ENCODE measurements around the gene KIR2DL4. TPM values are rescaled to one million over a fixed set of nuclear protein-coding genes. Genes with fewer than 3 reads are reported as not detected.
"Not testable (repeated sequence)": the region's sequence is repeated elsewhere in the genome, so short reads cannot be mapped to it uniquely, and the experiment has no call there.

KIR2DL4 gene
- total and polyA plus RNA-seq, 4 donors, result 0.10 to 0.25 TPM; not detected in 2

DNA sequence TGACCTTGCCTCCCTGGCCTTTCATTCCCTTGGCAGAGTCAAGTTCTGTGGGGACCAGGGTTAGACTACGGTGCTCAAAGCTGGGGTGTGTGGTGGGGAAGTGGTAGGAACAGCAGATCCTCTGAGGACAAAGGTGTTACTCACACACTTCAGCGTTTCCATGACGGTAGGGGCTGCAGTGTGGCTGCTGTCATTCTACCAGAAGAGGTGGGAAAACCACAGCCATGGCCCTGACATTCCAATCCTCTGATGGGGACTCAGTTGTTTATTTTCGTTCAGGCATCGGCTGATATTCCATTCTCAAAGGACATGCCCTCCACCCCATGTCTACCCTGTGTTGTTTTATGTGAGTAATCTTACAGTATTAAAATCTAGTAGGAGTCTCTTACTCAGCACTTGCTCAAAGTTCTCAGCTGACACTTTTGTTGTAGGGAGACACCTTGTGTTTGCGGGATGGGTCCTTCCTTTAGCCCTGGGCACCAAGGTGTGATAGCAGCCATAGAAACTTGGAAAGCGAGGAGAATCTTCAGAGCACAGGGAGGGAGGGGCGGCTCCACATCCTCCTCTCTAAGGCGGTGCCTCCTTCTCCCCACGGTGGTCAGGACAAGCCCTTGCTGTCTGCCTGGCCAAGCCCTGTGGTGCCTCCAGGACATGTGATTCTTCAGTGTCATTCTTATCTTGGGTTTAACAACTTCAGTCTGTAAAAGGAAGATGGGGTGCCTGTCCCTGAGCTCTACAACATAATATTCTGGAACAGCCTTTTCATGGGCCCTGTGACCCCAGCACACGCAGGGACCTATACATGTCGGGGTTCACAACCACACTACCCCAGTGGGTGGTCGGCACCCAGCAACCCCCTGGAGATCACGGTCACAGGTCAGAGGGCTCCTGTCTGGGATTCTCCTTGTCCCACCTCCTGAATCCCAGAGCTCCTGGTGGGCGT is 32.1 kb upstream of the KIR2DL4 start:
- H3K27ac ChIP-seq (ENCODE audit: low read depth in 1 of 2, low read length in 2 of 2); H3K27me3 ChIP-seq (ENCODE audit: control insufficient read depth in 4 of 4, insufficient read depth in 4 of 4, low read length in 3 of 4); H3K9me3 ChIP-seq (ENCODE audit: control insufficient read depth in 4 of 4, low read length in 3 of 4); H3K36me3 ChIP-seq (ENCODE audit: control insufficient read depth in 4 of 4, insufficient read depth in 3 of 4, low read depth in 1 of 4, low read length in 3 of 4); H3K4me1 ChIP-seq (ENCODE audit: control insufficient read depth in 4 of 4, insufficient read depth in 4 of 4, low read length in 3 of 4); H3K4me3 ChIP-seq (ENCODE audit: low read depth in 1 of 3, low read length in 3 of 3); H3K9ac ChIP-seq (ENCODE audit: low read depth in 1 of 2, low read length in 2 of 2); DNase-seq (ENCODE audit: low spot score): not testable (repeated sequence)
- 71% methylated on average over 14 of the region's 15 CpGs for WGBS

GRCh38 chr19:54772666-54773065 is 30.7 kb upstream of the KIR2DL4 start:
- 35% methylated on average over 2 of the region's 2 CpGs for WGBS
- H3K27ac ChIP-seq (ENCODE audit: low read depth in 1 of 2, low read length in 2 of 2); DNase-seq (ENCODE audit: low spot score): not testable (repeated sequence)

DNA sequence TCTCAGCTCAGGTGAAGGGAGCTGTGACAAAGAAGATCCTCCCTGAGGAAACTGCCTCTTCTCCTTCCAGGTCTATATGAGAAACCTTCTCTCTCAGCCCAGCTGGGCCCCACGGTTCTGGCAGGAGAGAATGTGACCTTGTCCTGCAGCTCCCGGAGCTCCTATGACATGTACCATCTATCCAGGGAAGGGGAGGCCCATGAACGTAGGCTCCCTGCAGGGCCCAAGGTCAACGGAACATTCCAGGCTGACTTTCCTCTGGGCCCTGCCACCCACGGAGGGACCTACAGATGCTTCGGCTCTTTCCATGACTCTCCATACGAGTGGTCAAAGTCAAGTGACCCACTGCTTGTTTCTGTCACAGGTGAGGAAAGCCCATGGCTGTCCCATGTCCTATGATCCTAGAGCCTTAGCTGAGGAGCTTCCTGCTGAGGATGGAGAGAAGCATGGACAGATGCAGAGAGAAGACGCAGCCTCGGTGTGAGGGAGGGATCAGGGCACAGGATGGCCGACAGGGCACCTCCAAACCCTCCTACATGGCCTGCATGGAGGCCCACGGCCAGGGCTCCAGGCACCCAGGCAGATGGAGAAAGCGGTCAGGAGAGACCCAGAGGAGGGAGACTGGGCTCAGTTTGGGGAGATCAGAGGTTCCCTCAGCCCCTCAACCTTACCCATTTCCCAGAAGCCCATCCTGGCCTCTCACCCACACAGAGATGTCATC is 28.2 kb upstream of the KIR2DL4 start:
- not testable (repeated sequence) for H3K36me3 ChIP-seq (ENCODE audit: control insufficient read depth in 4 of 4, insufficient read depth in 3 of 4, low read depth in 1 of 4, low read length in 3 of 4); H3K27me3 ChIP-seq (ENCODE audit: control insufficient read depth in 4 of 4, insufficient read depth in 4 of 4, low read length in 3 of 4); H3K9ac ChIP-seq (ENCODE audit: low read depth in 1 of 2, low read length in 2 of 2); DNase-seq (ENCODE audit: low spot score); H3K27ac ChIP-seq (ENCODE audit: low read depth in 1 of 2, low read length in 2 of 2); H3K9me3 ChIP-seq (ENCODE audit: control insufficient read depth in 4 of 4, low read length in 3 of 4); H3K4me1 ChIP-seq (ENCODE audit: control insufficient read depth in 4 of 4, insufficient read depth in 4 of 4, low read length in 3 of 4); H3K4me3 ChIP-seq (ENCODE audit: low read depth in 1 of 3, low read length in 3 of 3)
- WGBS, result 68% methylated on average over 12 of the region's 12 CpGs

More at GRCh38 chr19:54772666-54773065, 30.7 kb upstream of the KIR2DL4 start:
- not testable (repeated sequence) for H3K36me3 ChIP-seq (ENCODE audit: control insufficient read depth in 4 of 4, insufficient read depth in 3 of 4, low read depth in 1 of 4, low read length in 3 of 4); H3K4me1 ChIP-seq (ENCODE audit: control insufficient read depth in 4 of 4, insufficient read depth in 4 of 4, low read length in 3 of 4); H3K9ac ChIP-seq (ENCODE audit: low read depth in 1 of 2, low read length in 2 of 2); H3K9me3 ChIP-seq (ENCODE audit: control insufficient read depth in 4 of 4, low read length in 3 of 4); H3K27me3 ChIP-seq (ENCODE audit: control insufficient read depth in 4 of 4, insufficient read depth in 4 of 4, low read length in 3 of 4); H3K4me3 ChIP-seq (ENCODE audit: low read depth in 1 of 3, low read length in 3 of 3)

DNA sequence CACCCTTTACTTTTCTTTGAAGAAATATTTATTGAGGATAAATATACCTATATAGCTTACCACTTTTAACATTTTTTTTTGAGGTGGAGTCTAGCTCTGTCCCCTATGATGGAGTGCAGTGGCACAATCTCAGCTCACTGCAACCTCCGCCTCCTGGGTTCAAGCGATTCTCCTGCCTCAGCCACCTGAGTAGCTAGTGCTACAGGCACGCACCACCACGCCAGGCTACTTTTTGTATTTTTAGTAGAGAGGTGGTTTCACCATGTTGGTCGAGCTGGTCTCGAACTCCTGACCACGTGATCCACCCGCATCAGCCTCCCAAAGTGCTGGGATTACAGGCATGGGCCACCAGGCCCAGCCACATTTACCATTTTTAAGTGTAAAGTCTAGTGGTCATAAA is 27.6 kb upstream of the KIR2DL4 start:
- not testable (repeated sequence) for H3K9ac ChIP-seq (ENCODE audit: low read depth in 1 of 2, low read length in 2 of 2); H3K9me3 ChIP-seq (ENCODE audit: control insufficient read depth in 4 of 4, low read length in 3 of 4); H3K27ac ChIP-seq (ENCODE audit: low read depth in 1 of 2, low read length in 2 of 2); DNase-seq (ENCODE audit: low spot score); H3K4me3 ChIP-seq (ENCODE audit: low read depth in 1 of 3, low read length in 3 of 3); H3K27me3 ChIP-seq (ENCODE audit: control insufficient read depth in 4 of 4, insufficient read depth in 4 of 4, low read length in 3 of 4); H3K4me1 ChIP-seq (ENCODE audit: control insufficient read depth in 4 of 4, insufficient read depth in 4 of 4, low read length in 3 of 4); H3K36me3 ChIP-seq (ENCODE audit: control insufficient read depth in 4 of 4, insufficient read depth in 3 of 4, low read depth in 1 of 4, low read length in 3 of 4)
- 68% methylated on average over 8 of the region's 8 CpGs for WGBS

GRCh38 chr19:54777851-54778250 is 25.6 kb upstream of the KIR2DL4 start:
- H3K27me3 ChIP-seq (ENCODE audit: control insufficient read depth in 4 of 4, insufficient read depth in 4 of 4, low read length in 3 of 4); H3K27ac ChIP-seq (ENCODE audit: low read depth in 1 of 2, low read length in 2 of 2); H3K9ac ChIP-seq (ENCODE audit: low read depth in 1 of 2, low read length in 2 of 2); H3K4me3 ChIP-seq (ENCODE audit: low read depth in 1 of 3, low read length in 3 of 3); H3K36me3 ChIP-seq (ENCODE audit: control insufficient read depth in 4 of 4, insufficient read depth in 3 of 4, low read depth in 1 of 4, low read length in 3 of 4); H3K4me1 ChIP-seq (ENCODE audit: control insufficient read depth in 4 of 4, insufficient read depth in 4 of 4, low read length in 3 of 4); H3K9me3 ChIP-seq (ENCODE audit: control insufficient read depth in 4 of 4, low read length in 3 of 4); DNase-seq (ENCODE audit: low spot score): not testable (repeated sequence)
- 46% methylated on average over 4 of the region's 4 CpGs for WGBS

GRCh38 chr19:54778896-54779295 is 24.5 kb upstream of the KIR2DL4 start:
- not testable (repeated sequence) for H3K9me3 ChIP-seq (ENCODE audit: control insufficient read depth in 4 of 4, low read length in 3 of 4); H3K4me3 ChIP-seq (ENCODE audit: low read depth in 1 of 3, low read length in 3 of 3); DNase-seq (ENCODE audit: low spot score); H3K27ac ChIP-seq (ENCODE audit: low read depth in 1 of 2, low read length in 2 of 2); H3K36me3 ChIP-seq (ENCODE audit: control insufficient read depth in 4 of 4, insufficient read depth in 3 of 4, low read depth in 1 of 4, low read length in 3 of 4); H3K27me3 ChIP-seq (ENCODE audit: control insufficient read depth in 4 of 4, insufficient read depth in 4 of 4, low read length in 3 of 4); H3K4me1 ChIP-seq (ENCODE audit: control insufficient read depth in 4 of 4, insufficient read depth in 4 of 4, low read length in 3 of 4); H3K9ac ChIP-seq (ENCODE audit: low read depth in 1 of 2, low read length in 2 of 2)
- WGBS, result 50% methylated on average over 7 of the region's 7 CpGs

DNA sequence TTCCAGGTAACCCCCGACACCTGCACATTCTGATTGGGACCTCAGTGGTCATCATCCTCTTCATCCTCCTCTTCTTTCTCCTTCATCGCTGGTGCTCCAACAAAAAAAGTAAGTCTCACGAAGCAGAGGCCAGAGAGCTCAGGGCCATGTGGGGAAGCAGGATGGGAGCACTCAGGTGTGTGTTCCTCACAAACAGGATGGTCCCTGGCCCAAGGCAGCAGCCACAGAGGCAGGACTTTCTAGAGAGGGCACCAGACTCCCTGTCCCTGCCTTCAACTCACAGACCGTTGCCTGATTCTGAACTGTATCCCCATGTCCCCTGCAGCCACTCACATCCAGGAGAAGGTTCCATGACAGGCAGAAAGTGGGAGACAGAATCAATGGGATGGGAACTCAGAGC is 20.5 kb upstream of the KIR2DL4 start:
- 63% methylated on average over 4 of the region's 4 CpGs for WGBS
- H3K4me3 ChIP-seq (ENCODE audit: low read depth in 1 of 3, low read length in 3 of 3); H3K9ac ChIP-seq (ENCODE audit: low read depth in 1 of 2, low read length in 2 of 2); H3K4me1 ChIP-seq (ENCODE audit: control insufficient read depth in 4 of 4, insufficient read depth in 4 of 4, low read length in 3 of 4); H3K9me3 ChIP-seq (ENCODE audit: control insufficient read depth in 4 of 4, low read length in 3 of 4); H3K27me3 ChIP-seq (ENCODE audit: control insufficient read depth in 4 of 4, insufficient read depth in 4 of 4, low read length in 3 of 4); H3K36me3 ChIP-seq (ENCODE audit: control insufficient read depth in 4 of 4, insufficient read depth in 3 of 4, low read depth in 1 of 4, low read length in 3 of 4); H3K27ac ChIP-seq (ENCODE audit: low read depth in 1 of 2, low read length in 2 of 2); DNase-seq (ENCODE audit: low spot score): not testable (repeated sequence)

- 85% methylated on average over 24 of the region's 24 CpGs for WGBS
- not testable (repeated sequence) for H3K9ac ChIP-seq (ENCODE audit: low read depth in 1 of 2, low read length in 2 of 2); DNase-seq (ENCODE audit: low spot score); H3K27ac ChIP-seq (ENCODE audit: low read depth in 1 of 2, low read length in 2 of 2); H3K36me3 ChIP-seq (ENCODE audit: control insufficient read depth in 4 of 4, insufficient read depth in 3 of 4, low read depth in 1 of 4, low read length in 3 of 4); H3K4me1 ChIP-seq (ENCODE audit: control insufficient read depth in 4 of 4, insufficient read depth in 4 of 4, low read length in 3 of 4); H3K4me3 ChIP-seq (ENCODE audit: low read depth in 1 of 3, low read length in 3 of 3); H3K27me3 ChIP-seq (ENCODE audit: control insufficient read depth in 4 of 4, insufficient read depth in 4 of 4, low read length in 3 of 4); H3K9me3 ChIP-seq (ENCODE audit: control insufficient read depth in 4 of 4, low read length in 3 of 4)
These were observed 17.2 kb upstream of the KIR2DL4 start for GRCh38 chr19:54786091-54786723.
